K562 (cell line): ENCODE results near the gene TCIRG1. TPM values are rescaled to one million over a fixed set of nuclear protein-coding genes. Genes with fewer than 3 reads are reported as not detected.

Experiments
- BCL6 ChIP-seq: fragments of 250-450 bp; sonication (Bioruptor Pico); IDR thresholded peaks from 2 replicates; pipeline ENCODE4 v1.4.0; 2020
- EGR1 ChIP-seq: fragments of 450-650 bp; conservative IDR thresholded peaks from 2 replicates; pipeline ENCODE4 v1.6.1; 2017; ENCODE audit warnings: mild to moderate bottlenecking
- HDAC6 ChIP-seq: IDR thresholded peaks from 2 replicates; pipeline ENCODE4 v1.6.1; 2012; ENCODE audit warnings: low read depth, mild to moderate bottlenecking, control low read depth, inconsistent platforms, low read length, moderate library complexity
- HINFP ChIP-seq: fragments of 450-650 bp; conservative IDR thresholded peaks from 2 replicates; pipeline ENCODE4 v1.6.1; 2016; ENCODE audit warnings: missing genetic modification characterization, low read depth, mild to moderate bottlenecking, control low read depth, missing compliant biosample characterization
- ILK ChIP-seq: fragments of 450-650 bp; IDR thresholded peaks from 2 replicates; pipeline ENCODE4 v1.6.1; 2016; ENCODE audit warnings: missing genetic modification characterization, low read depth, mild to moderate bottlenecking, missing compliant biosample characterization, moderate library complexity, borderline replicate concordance
- IRF2 ChIP-seq: sonication (generic); formaldehyde crosslinking; IDR thresholded peaks from 2 replicates; pipeline ENCODE4 v1.8.1; 2022; ENCODE audit warnings: mild to moderate bottlenecking, missing genetic modification reagents
- LARP7 ChIP-seq: fragments of 450-650 bp; IDR thresholded peaks from 2 replicates; pipeline ENCODE4 v1.6.1; 2016
- MAFF ChIP-seq: IDR thresholded peaks from 2 replicates; pipeline ENCODE4 v1.6.1; 2012; ENCODE audit warnings: low read length, improper control_type of control experiment
- MXD1 ChIP-seq: fragments of 250-450 bp; sonication (Bioruptor Pico); IDR thresholded peaks from 2 replicates; pipeline ENCODE4 v1.8.0; 2021; ENCODE audit warnings: borderline replicate concordance, mild to moderate bottlenecking, moderate library complexity; ENCODE audit not compliant: poor library complexity, severe bottlenecking
- PML ChIP-seq: IDR thresholded peaks from 2 replicates; pipeline ENCODE4 v1.6.1; 2012; ENCODE audit warnings: low read length, inconsistent platforms
- PPARD ChIP-seq: fragments of 250-450 bp; sonication (Bioruptor Pico); IDR thresholded peaks from 2 replicates; pipeline ENCODE4 v1.8.0; 2022; ENCODE audit warnings: inconsistent platforms, mild to moderate bottlenecking, moderate library complexity
- SMAD3 ChIP-seq: fragments of 450-650 bp; formaldehyde crosslinking; conservative IDR thresholded peaks from 2 replicates; pipeline ENCODE4 v1.4.0; 2020; ENCODE audit warnings: mild to moderate bottlenecking
- TEAD4 ChIP-seq, 2 experiments: sonication (generic) in 1 of 2; formaldehyde crosslinking in 1 of 2; IDR thresholded peaks; 2 replicates each; pipeline versions ENCODE4 v1.6.1 to v1.8.0; 2012 to 2022; ENCODE audit warnings: borderline replicate concordance in 1 of 2, inconsistent platforms in 1 of 2, low read length in 1 of 2, mild to moderate bottlenecking in 1 of 2, missing genetic modification reagents in 1 of 2
- ZBTB2 ChIP-seq: fragments of 450-650 bp; IDR thresholded peaks from 2 replicates; pipeline ENCODE4 v1.6.1; 2016; ENCODE audit warnings: antibody characterized with exemption
- ZNF165 ChIP-seq: fragments of 250-450 bp; sonication (Bioruptor Pico); IDR thresholded peaks from 2 replicates; pipeline ENCODE4 v1.4.0; 2020; ENCODE audit warnings: borderline replicate concordance
- ZNF57 ChIP-seq: fragments of 450-650 bp; formaldehyde crosslinking; IDR thresholded peaks from 2 replicates; pipeline ENCODE4 v1.4.0; 2020; ENCODE audit warnings: mild to moderate bottlenecking, moderate library complexity
- ZNF609 ChIP-seq: sonication (generic); formaldehyde crosslinking; IDR thresholded peaks from 2 replicates; pipeline ENCODE4 v1.8.1; 2023; ENCODE audit warnings: missing genetic modification reagents, mild to moderate bottlenecking, borderline replicate concordance
- ZNF76 ChIP-seq: fragments of 250-450 bp; sonication (Bioruptor Pico); IDR thresholded peaks from 2 replicates; pipeline ENCODE4 v1.4.0; 2020; ENCODE audit warnings: mild to moderate bottlenecking, moderate library complexity, borderline replicate concordance
- polyA plus RNA-seq, 8 experiments: library from polyadenylated mRNA; depleted of rRNA in 4 of 8; stranded (reverse) in 5 of 8; unstranded in 3 of 8; fragments of >200 nt; fragmentation: Nextera tagmentation in 2 of 8; fragmentation: Illumina TruSeq in 1 of 8; extraction: Ambion mirVana in 2 of 8; extraction: Trizol in 1 of 8; gene quantifications; 2 replicates each; pipeline versions ENCODE4 v1.2.1 to v1.2.3, GENCODE V29; 2011 to 2014; ENCODE audit warnings: inconsistent platforms in 1 of 8, missing spikeins in 1 of 8
- total RNA-seq, 7 experiments: library from RNA; depleted of rRNA in 6 of 7; stranded (reverse); fragments of >200 nt in 6 of 7; fragmentation: Illumina TruSeq in 2 of 7; extraction: Trizol in 2 of 7; gene quantifications; 2 replicates each; pipeline versions ENCODE4 v1.2.1 to v1.2.3, GENCODE V29; 2011 to 2021; ENCODE audit warnings: low replicate concordance in 1 of 7

The TCIRG1 gene
- total and polyA plus RNA-seq, 9 of the 15 experiments (the other 6 are each of a cell fraction or from before 2014, with no cell fraction given) = 0.49 to 143 (median 24.4) TPM

GRCh38 chr11:68030318-68031143 is 8.3 kb upstream of the TCIRG1 start, which contains the start of gene NDUFS8 (continued):
- no peak; the same call in 1 of the 2 replicates for TF ChIP-seq ZNF165 (CRISPR knock-in tag)
- TF ChIP-seq MAFF = no peak
- peak; percentile 16; the same call in 1 of the 2 replicates for TF ChIP-seq PML
- TF ChIP-seq ILK = no peak
- TF ChIP-seq SMAD3 (CRISPR knock-in tag) = no peak
- TF ChIP-seq ZNF57 = no peak
- TF ChIP-seq HINFP (tag) = no peak
- TF ChIP-seq ZBTB2 = peak; percentile 88
- no peak for TF ChIP-seq TEAD4 (IDR thresholded peaks at IDR 0.05; ENCODE audit: low read length)
- TF ChIP-seq TEAD4 (CRISPR knock-in tag; IDR thresholded peaks at IDR 0.05; ENCODE audit: borderline replicate concordance) = no peak
- no peak for TF ChIP-seq HDAC6
- no peak for TF ChIP-seq ZNF76 (CRISPR knock-in tag)
- TF ChIP-seq PPARD (CRISPR knock-in tag) = no peak
- no peak for TF ChIP-seq ZNF609
- no peak for TF ChIP-seq IRF2
- TF ChIP-seq MXD1 (CRISPR knock-in tag) = no peak
- no peak for TF ChIP-seq EGR1
- no peak for TF ChIP-seq BCL6 (CRISPR knock-in tag)
- no peak for TF ChIP-seq LARP7
